K562 (cell line): ENCODE data around the gene RBM12. TPM values are rescaled to one million over a fixed set of nuclear protein-coding genes. Genes with fewer than 3 reads are reported as not detected.

Experiments used
- CAMTA2 ChIP-seq: fragments of 250-450 bp; sonication (Bioruptor Pico); conservative IDR thresholded peaks from 2 replicates; pipeline ENCODE4 v1.5.1; 2022
- CREM ChIP-seq: IDR thresholded peaks from 2 replicates; pipeline ENCODE4 v1.6.1; 2014; ENCODE audit warnings: antibody characterized with exemption, low read depth
- DNMT1 ChIP-seq: fragments of 450-650 bp; IDR thresholded peaks from 2 replicates; pipeline ENCODE4 v1.6.1; 2016; ENCODE audit warnings: antibody characterized with exemption, mild to moderate bottlenecking
- FOXM1 ChIP-seq, 2 experiments: fragments of 450-650 bp in 1 of 2; sonication (generic) in 1 of 2; formaldehyde crosslinking in 1 of 2; IDR thresholded peaks; 2 replicates each; pipeline versions ENCODE4 v1.6.1 to v1.9.0; 2017 to 2022; ENCODE audit warnings: low read depth in 2 of 2, mild to moderate bottlenecking in 2 of 2, missing genetic modification reagents in 1 of 2, moderate library complexity in 1 of 2
- FOXO4 ChIP-seq: fragments of 450-650 bp; formaldehyde crosslinking; IDR thresholded peaks from 2 replicates; pipeline ENCODE4 v1.4.0; 2020; ENCODE audit warnings: mild to moderate bottlenecking, moderate library complexity
- KAT7 ChIP-seq: sonication (generic); formaldehyde crosslinking; IDR thresholded peaks from 2 replicates; pipeline ENCODE4 v1.8.0; 2022; ENCODE audit warnings: missing genetic modification reagents, mild to moderate bottlenecking, borderline replicate concordance
- MIER1 ChIP-seq: fragments of 450-650 bp; IDR thresholded peaks from 2 replicates; pipeline ENCODE4 v1.6.1; 2016; ENCODE audit warnings: antibody characterized with exemption, mild to moderate bottlenecking, low read depth
- PML ChIP-seq: IDR thresholded peaks from 2 replicates; pipeline ENCODE4 v1.6.1; 2012; ENCODE audit warnings: low read length, inconsistent platforms
- POLR2H ChIP-seq: IDR thresholded peaks from 2 replicates; pipeline ENCODE4 v1.6.1; 2016; ENCODE audit warnings: missing genetic modification characterization, low read depth, mild to moderate bottlenecking, control low read depth, missing compliant biosample characterization, moderate library complexity
- PRPF4 ChIP-seq: fragments of 200-400 bp; formaldehyde crosslinking; IDR thresholded peaks from one replicate; pipeline ENCODE4 v1.6.1; 2017; ENCODE audit warnings: low read length, low read depth, mild to moderate bottlenecking; ENCODE audit not compliant: insufficient read depth, poor library complexity, severe bottlenecking
- RBM25 ChIP-seq: fragments of 200-400 bp; formaldehyde crosslinking; IDR thresholded peaks from 2 replicates; pipeline ENCODE4 v1.6.1; 2018; ENCODE audit warnings: low read length, low read depth, moderate library complexity; ENCODE audit not compliant: severe bottlenecking
- TCF7 ChIP-seq: sonication (generic); IDR thresholded peaks from 2 replicates; pipeline ENCODE4 v1.6.1; 2016; ENCODE audit warnings: antibody characterized with exemption, borderline replicate concordance
- THAP12 ChIP-seq: fragments of 250-450 bp; sonication (Bioruptor Pico); IDR thresholded peaks from 2 replicates; pipeline ENCODE4 v1.9.0; 2021; ENCODE audit warnings: mild to moderate bottlenecking, inconsistent platforms
- THAP7 ChIP-seq: fragments of 250-450 bp; sonication (Bioruptor Pico); IDR thresholded peaks from 2 replicates; pipeline ENCODE4 v1.5.0; 2021
- ZC3H8 ChIP-seq: fragments of 450-650 bp; IDR thresholded peaks from 2 replicates; pipeline ENCODE4 v1.6.1; 2017
- ZNF239 ChIP-seq: fragments of 250-450 bp; sonication (Bioruptor Pico); IDR thresholded peaks from 2 replicates; pipeline ENCODE4 v1.4.0; 2020; ENCODE audit warnings: mild to moderate bottlenecking
- polyA plus RNA-seq, 8 experiments: library from polyadenylated mRNA; depleted of rRNA in 4 of 8; stranded (reverse) in 5 of 8; unstranded in 3 of 8; fragments of >200 nt; fragmentation: Nextera tagmentation in 2 of 8; fragmentation: Illumina TruSeq in 1 of 8; extraction: Ambion mirVana in 2 of 8; extraction: Trizol in 1 of 8; gene quantifications; 2 replicates each; pipeline versions ENCODE4 v1.2.1 to v1.2.3, GENCODE V29; 2011 to 2014; ENCODE audit warnings: inconsistent platforms in 1 of 8, missing spikeins in 1 of 8
- total RNA-seq, 7 experiments: library from RNA; depleted of rRNA in 6 of 7; stranded (reverse); fragments of >200 nt in 6 of 7; fragmentation: Illumina TruSeq in 2 of 7; extraction: Trizol in 2 of 7; gene quantifications; 2 replicates each; pipeline versions ENCODE4 v1.2.1 to v1.2.3, GENCODE V29; 2011 to 2021; ENCODE audit warnings: low replicate concordance in 1 of 7
- TF ChIP-seq, protein P1 (sequence below): sonication (generic); formaldehyde crosslinking; IDR thresholded peaks from 2 replicates; pipeline ENCODE4 v1.5.0; 2020; ENCODE audit warnings: missing genetic modification reagents
- TF ChIP-seq, protein P2 (sequence below): fragments of 250-450 bp; sonication (Bioruptor Pico); IDR thresholded peaks from 2 replicates; pipeline ENCODE4 v1.5.0; 2020; ENCODE audit warnings: mild to moderate bottlenecking, borderline replicate concordance

RBM12 gene
- total and polyA plus RNA-seq, 9 of the 15 experiments (the other 6 are each of a cell fraction or from before 2014, with no cell fraction given) = 5.0 to 162 (median 73.3) TPM

GRCh38 chr20:35664466-35665206 is at the start of gene RBM12, which contains the start of gene CPNE1 (continued):
- TF ChIP-seq THAP12 (peak; percentile 42; the same call in 1 of the 2 replicates), CREM (peak; percentile 91), FOXM1 (IDR thresholded peaks at IDR 0.05; ENCODE audit: low read depth) (no peak), FOXM1 (CRISPR knock-in tag; IDR thresholded peaks at IDR 0.05; ENCODE audit: low read depth) (peak; percentile 87; the same call in 1 of the 2 replicates), ZC3H8 (no peak), TCF7 (peak; percentile 54; the same call in 1 of the 2 replicates), KAT7 (peak; percentile 75; the same call in 1 of the 2 replicates), PRPF4 (peak; percentile 73), FOXO4 (CRISPR knock-in tag) (no peak), POLR2H (tag) (peak; percentile 96), PML (peak; percentile 85), DNMT1 (no peak), THAP7 (no peak), MIER1 (no peak), CAMTA2 (CRISPR knock-in tag) (peak; percentile 64; the same call in 1 of the 2 replicates), RBM25 (no peak), ZNF239 (CRISPR knock-in tag) (no peak; the same call in 1 of the 2 replicates)
- TF ChIP-seq, protein P1, sequence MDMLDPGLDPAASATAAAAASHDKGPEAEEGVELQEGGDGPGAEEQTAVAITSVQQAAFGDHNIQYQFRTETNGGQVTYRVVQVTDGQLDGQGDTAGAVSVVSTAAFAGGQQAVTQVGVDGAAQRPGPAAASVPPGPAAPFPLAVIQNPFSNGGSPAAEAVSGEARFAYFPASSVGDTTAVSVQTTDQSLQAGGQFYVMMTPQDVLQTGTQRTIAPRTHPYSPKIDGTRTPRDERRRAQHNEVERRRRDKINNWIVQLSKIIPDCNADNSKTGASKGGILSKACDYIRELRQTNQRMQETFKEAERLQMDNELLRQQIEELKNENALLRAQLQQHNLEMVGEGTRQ (CRISPR knock-in tag) = no peak
- TF ChIP-seq, protein P2, sequence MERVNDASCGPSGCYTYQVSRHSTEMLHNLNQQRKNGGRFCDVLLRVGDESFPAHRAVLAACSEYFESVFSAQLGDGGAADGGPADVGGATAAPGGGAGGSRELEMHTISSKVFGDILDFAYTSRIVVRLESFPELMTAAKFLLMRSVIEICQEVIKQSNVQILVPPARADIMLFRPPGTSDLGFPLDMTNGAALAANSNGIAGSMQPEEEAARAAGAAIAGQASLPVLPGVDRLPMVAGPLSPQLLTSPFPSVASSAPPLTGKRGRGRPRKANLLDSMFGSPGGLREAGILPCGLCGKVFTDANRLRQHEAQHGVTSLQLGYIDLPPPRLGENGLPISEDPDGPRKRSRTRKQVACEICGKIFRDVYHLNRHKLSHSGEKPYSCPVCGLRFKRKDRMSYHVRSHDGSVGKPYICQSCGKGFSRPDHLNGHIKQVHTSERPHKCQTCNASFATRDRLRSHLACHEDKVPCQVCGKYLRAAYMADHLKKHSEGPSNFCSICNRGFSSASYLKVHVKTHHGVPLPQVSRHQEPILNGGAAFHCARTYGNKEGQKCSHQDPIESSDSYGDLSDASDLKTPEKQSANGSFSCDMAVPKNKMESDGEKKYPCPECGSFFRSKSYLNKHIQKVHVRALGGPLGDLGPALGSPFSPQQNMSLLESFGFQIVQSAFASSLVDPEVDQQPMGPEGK (CRISPR knock-in tag) = no peak; the same call in 1 of the 2 replicates
